H1 (cell line): ENCODE results near the gene TMEM89. TPM values are rescaled to one million over a fixed set of nuclear protein-coding genes. Genes with fewer than 3 reads are reported as not detected.

Experiments used
- CTCF ChIA-PET: fragments of 300-600 bp; sonication (Branson Sonifier 250); formaldehyde crosslinking; loops from one replicate; lab custom pipeline; 2021; ENCODE audit not compliant: partially characterized antibody; lab: Charles Lee
- POLR2A ChIA-PET: fragments of 300-600 bp; sonication (Branson Sonifier 250); formaldehyde crosslinking; loops from one replicate; lab custom pipeline; 2021; ENCODE audit warnings: inconsistent platforms; ENCODE audit not compliant: partially characterized antibody; lab: Charles Lee
- DNase-seq, 2 experiments: peaks; one replicate each; pipeline versions ENCODE4 v3.0.0 to v3.0.0-alpha.2; 2010 to 2022; ENCODE audit warnings: low spot score in 2 of 2, low read depth in 1 of 2, mixed read lengths in 1 of 2
- FAIRE-seq: peaks from 2 replicates; lab custom pipeline; 2011; peaks lifted over from hg19 to GRCh38; lab: Jason Lieb, UNC
- H2AFZ ChIP-seq: 2 replicates; pipeline ENCODE4 v1.8.1; 2012; ENCODE audit warnings: low read length, inconsistent platforms
- H2AK5ac ChIP-seq: 2 replicates; pipeline ENCODE4 v1.6.1; 2013; ENCODE audit warnings: low read depth, low read length
- H2BK120ac ChIP-seq: replicated peaks from 2 replicates; pipeline ENCODE3; 2013; ENCODE audit warnings: low read depth, low read length, inconsistent platforms
- H2BK12ac ChIP-seq: 2 replicates; pipeline ENCODE4 v1.6.1; 2013; ENCODE audit warnings: low read depth, low read length
- H2BK15ac ChIP-seq: 2 replicates; pipeline ENCODE4 v1.6.1; 2013; ENCODE audit warnings: low read length
- H2BK20ac ChIP-seq: 2 replicates; pipeline ENCODE4 v1.6.1; 2013; ENCODE audit warnings: low read length
- H2BK5ac ChIP-seq: 2 replicates; pipeline ENCODE4 v1.6.1; 2013; ENCODE audit warnings: low read depth, low read length
- H3K14ac ChIP-seq: 2 replicates; pipeline ENCODE4 v1.6.1; 2013; ENCODE audit warnings: inconsistent platforms; ENCODE audit not compliant: insufficient read length
- H3K18ac ChIP-seq: 2 replicates; pipeline ENCODE4 v1.6.1; 2013; ENCODE audit warnings: low read length; ENCODE audit errors: extremely low read depth
- H3K23ac ChIP-seq: 2 replicates; pipeline ENCODE4 v1.6.1; 2013; ENCODE audit warnings: inconsistent platforms; ENCODE audit not compliant: insufficient read length
- H3K23me2 ChIP-seq: 2 replicates; pipeline ENCODE4 v1.6.1; 2013; ENCODE audit warnings: low read depth, low read length
- H3K27ac ChIP-seq: 2 replicates; pipeline ENCODE4 v1.6.1; 2011; ENCODE audit warnings: low read depth, low read length, inconsistent platforms
- H3K27me3 ChIP-seq, 4 experiments: replicated peaks in 1 of 4; 1 replicate in 1 of 4; 2 replicates in 3 of 4; pipeline versions ENCODE4 v1.6.1 to v1.8.1; 2011 to 2013; ENCODE audit warnings: low read length in 3 of 4, mild to moderate bottlenecking in 3 of 4, inconsistent platforms in 2 of 4, mixed read lengths in 2 of 4, moderate library complexity in 1 of 4; ENCODE audit not compliant: control insufficient read depth in 3 of 4, insufficient read depth in 3 of 4; ENCODE audit errors: extremely low read depth in 1 of 4
- H3K36me3 ChIP-seq, 4 experiments: 2 replicates each; pipeline versions ENCODE4 v1.6.1 to v1.8.1; 2011 to 2013; ENCODE audit warnings: mild to moderate bottlenecking in 4 of 4, low read length in 3 of 4, moderate library complexity in 2 of 4, control low read depth in 1 of 4, inconsistent platforms in 1 of 4; ENCODE audit not compliant: insufficient read depth in 4 of 4, control insufficient read depth in 2 of 4
- H3K4ac ChIP-seq: replicated peaks from 2 replicates; pipeline ENCODE3; 2013; ENCODE audit warnings: low read length, low read depth, mixed read lengths, inconsistent platforms; ENCODE audit not compliant: insufficient read length
- H3K4me1 ChIP-seq, 4 experiments: replicated peaks in 1 of 4; 1 replicate in 1 of 4; 2 replicates in 3 of 4; pipeline versions ENCODE4 v1.6.1 to v1.8.1; 2011 to 2013; ENCODE audit warnings: low read length in 3 of 4, inconsistent platforms in 2 of 4, mixed read lengths in 1 of 4; ENCODE audit not compliant: insufficient read depth in 4 of 4, control insufficient read depth in 3 of 4
- H3K4me2 ChIP-seq, 2 experiments: 2 replicates each; pipeline versions ENCODE4 v1.6.1 to v1.8.1; 2011 to 2013; ENCODE audit warnings: low read depth in 2 of 2, low read length in 2 of 2, control low read depth in 1 of 2, inconsistent platforms in 1 of 2, mild to moderate bottlenecking in 1 of 2; ENCODE audit not compliant: insufficient read depth in 1 of 2
- H3K4me3 ChIP-seq, 4 experiments: fragments of 200-600, 300-600 bp in 1 of 4; sonication (generic), shearing (Covaris generic), sonication (Bioruptor Twin) in 1 of 4; 2 replicates each; pipeline versions ENCODE4 v1.5.1 to v1.8.1; 2011 to 2016; ENCODE audit warnings: low read length in 4 of 4, low read depth in 3 of 4, control low read depth in 2 of 4, inconsistent platforms in 2 of 4, mild to moderate bottlenecking in 2 of 4, mixed read lengths in 1 of 4, moderate library complexity in 1 of 4; ENCODE audit not compliant: insufficient read depth in 2 of 4; ENCODE audit errors: extremely low read depth in 1 of 4
- H3K56ac ChIP-seq: replicated peaks from 2 replicates; pipeline ENCODE3; 2013; ENCODE audit warnings: low read depth, mild to moderate bottlenecking, mixed read lengths, low read length, inconsistent platforms; ENCODE audit not compliant: insufficient read length
- H3K79me1 ChIP-seq: 2 replicates; pipeline ENCODE4 v1.6.1; 2013; ENCODE audit warnings: low read depth, low read length, control low read depth
- H3K79me2 ChIP-seq, 2 experiments: 2 replicates each; pipeline versions ENCODE4 v1.6.1 to v1.8.1; 2012 to 2013; ENCODE audit warnings: low read length in 2 of 2, mild to moderate bottlenecking in 2 of 2, inconsistent platforms in 1 of 2; ENCODE audit not compliant: insufficient read depth in 2 of 2, control insufficient read depth in 1 of 2
- H3K9ac ChIP-seq, 4 experiments: replicated peaks in 1 of 4; 1 replicate in 1 of 4; 2 replicates in 3 of 4; pipeline versions ENCODE4 v1.6.1 to v1.8.1; 2011 to 2013; ENCODE audit warnings: low read depth in 3 of 4, low read length in 3 of 4, control low read depth in 2 of 4, mild to moderate bottlenecking in 2 of 4, moderate library complexity in 2 of 4, inconsistent platforms in 1 of 4; ENCODE audit errors: extremely low read depth in 1 of 4
- H3K9me3 ChIP-seq, 2 experiments: 2 replicates each; pipeline versions ENCODE4 v1.6.1 to v1.8.1; 2012 to 2013; ENCODE audit warnings: mild to moderate bottlenecking in 2 of 2, moderate library complexity in 2 of 2, control low read depth in 1 of 2, inconsistent platforms in 1 of 2, low read depth in 1 of 2, low read length in 1 of 2, mixed read lengths in 1 of 2; ENCODE audit not compliant: insufficient read depth in 2 of 2
- H4K20me1 ChIP-seq, 2 experiments: replicated peaks in 1 of 2; 2 replicates each; pipeline versions ENCODE3 to v1.8.1; 2011 to 2013; ENCODE audit warnings: inconsistent platforms in 2 of 2, low read length in 2 of 2, mild to moderate bottlenecking in 1 of 2; ENCODE audit not compliant: insufficient read depth in 2 of 2, control insufficient read depth in 1 of 2
- H4K5ac ChIP-seq: 2 replicates; pipeline ENCODE4 v1.6.1; 2013; ENCODE audit warnings: low read length, low read depth, mixed read lengths, inconsistent platforms; ENCODE audit not compliant: insufficient read length
- H4K8ac ChIP-seq: 2 replicates; pipeline ENCODE4 v1.8.0; 2013; ENCODE audit warnings: mild to moderate bottlenecking, moderate library complexity, low read length, inconsistent platforms; ENCODE audit not compliant: insufficient read depth; ENCODE audit errors: extremely low read depth
- H4K91ac ChIP-seq: replicated peaks from 2 replicates; pipeline ENCODE3; 2013; ENCODE audit warnings: low read length, mixed read lengths, inconsistent platforms; ENCODE audit not compliant: insufficient read length
- HDAC6 ChIP-seq: IDR thresholded peaks from one replicate; pipeline ENCODE4 v1.7.1; 2012; ENCODE audit warnings: low read depth, mild to moderate bottlenecking, inconsistent platforms, low read length, moderate library complexity
- POLR2AphosphoS5 ChIP-seq: IDR thresholded peaks from 2 replicates; pipeline ENCODE4 v1.6.1; 2011; ENCODE audit warnings: low read depth, low read length
- SIN3A ChIP-seq, 2 experiments: IDR thresholded peaks in 1 of 2; conservative IDR thresholded peaks in 1 of 2; 2 replicates each; pipeline ENCODE4 v1.6.1; 2011 to 2012; ENCODE audit warnings: low read length in 2 of 2, improper control_type of control experiment in 1 of 2, low read depth in 1 of 2, mild to moderate bottlenecking in 1 of 2
- SP1 ChIP-seq: IDR thresholded peaks from 2 replicates; pipeline ENCODE4 v1.6.1; 2011; ENCODE audit warnings: low read depth, low read length
- WGBS, 2 experiments: shearing (Covaris generic) in 1 of 2; methylation state at CpG; one replicate each; pipeline versions ENCODE4 v1.1.6 to v1.1.7; 2013 to 2015; ENCODE audit warnings: low lambda C conversion rate in 2 of 2, mixed read lengths in 2 of 2, inconsistent platforms in 1 of 2, low coverage in 1 of 2, missing lambda C conversion rate in 1 of 2; ENCODE audit not compliant: insufficient replicate concordance in 2 of 2, insufficient coverage in 1 of 2, insufficient read length in 1 of 2; ENCODE audit errors: extremely low coverage in 1 of 2, missing lambda C conversion rate in 1 of 2; 5-methylcytosine and 5-hydroxymethylcytosine counted together
- polyA plus RNA-seq, 7 experiments: library from polyadenylated mRNA; depleted of rRNA in 3 of 7; stranded (reverse) in 5 of 7; unstranded in 2 of 7; fragments of >200 nt in 5 of 7; fragments of 200-250 nt in 2 of 7; gene quantifications; 1 replicate in 5 of 7; 2 replicates in 1 of 7; 4 replicates in 1 of 7; pipeline versions ENCODE4 v1.2.1 to v1.2.3, GENCODE V29; 2011 to 2013; ENCODE audit warnings: missing spikeins in 2 of 7, mixed read lengths in 2 of 7
- total RNA-seq: library from RNA; stranded (reverse); fragmentation: NEBNext Ultra II Directional; extraction: Animal tissue kit (Norgen Biotek cat#: 25700); gene quantifications from 2 replicates; pipeline ENCODE4 v1.2.1, GENCODE V29; 2021
- TF ChIP-seq, protein P1 (sequence below): IDR thresholded peaks from 2 replicates; pipeline ENCODE4 v1.6.1; 2012; ENCODE audit warnings: low read length, inconsistent platforms
- TF ChIP-seq, protein P2 (sequence below): IDR thresholded peaks from 2 replicates; pipeline ENCODE4 v1.6.1; 2012; ENCODE audit warnings: inconsistent platforms

TMEM89 gene
- total and polyA plus RNA-seq, 2 of the 8 experiments (the other 6 are each of a cell fraction or from before 2014, with no cell fraction given), result not detected

DNA sequence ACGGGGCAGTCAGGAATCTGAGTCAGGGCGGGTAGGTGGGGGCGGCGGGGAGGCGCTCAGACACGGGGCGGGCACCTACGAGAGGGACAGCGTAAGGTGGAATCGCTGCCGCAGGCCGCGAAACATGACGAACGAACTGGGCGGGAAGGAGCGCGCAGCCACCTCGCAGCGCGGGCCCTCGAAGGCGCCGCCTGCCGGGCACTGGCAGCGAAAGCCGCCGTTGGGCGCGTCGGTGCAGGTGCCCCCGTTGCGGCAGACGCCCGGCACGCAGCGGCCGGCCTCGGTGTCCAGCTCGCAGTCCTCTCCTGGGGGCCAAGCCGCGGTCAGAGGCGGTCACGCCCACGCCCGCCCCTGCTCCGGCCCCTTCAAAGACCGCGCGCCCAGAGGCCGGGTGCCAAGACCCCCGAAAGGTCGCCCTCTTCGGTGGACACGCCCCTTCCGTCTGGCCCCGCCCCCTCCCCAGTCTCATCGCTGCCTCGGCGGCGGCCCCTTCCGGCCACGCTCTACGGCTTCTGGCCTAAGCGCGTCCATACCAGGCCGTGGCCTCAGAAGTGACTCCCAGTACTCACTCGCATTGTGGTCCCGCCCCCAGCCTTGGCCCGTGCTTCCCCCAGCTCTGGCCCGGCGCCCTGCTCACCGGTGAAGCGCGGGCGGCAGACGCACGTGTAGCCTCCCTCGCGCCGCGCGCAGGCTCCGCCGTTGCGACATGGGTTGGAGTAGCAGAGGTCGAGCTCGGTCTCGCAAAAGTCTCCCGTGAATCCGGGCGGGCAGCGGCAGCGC, 34.7 kb upstream of the TMEM89 start:
- H3K23ac ChIP-seq, result no peak overlapping the region
- peak overlapping the region; percentile 94 for H4K91ac ChIP-seq
- no peak overlapping the region for H3K56ac ChIP-seq
- H3K36me3 ChIP-seq, result peaks cover 0 to 13% (median 8%) of the 10 kb centered on the region in 4 experiments; a peak in 5 of 8 replicates
- no peak overlapping the region for H2BK120ac ChIP-seq
- H4K20me1 ChIP-seq, result peaks cover 6 to 39% of the 10 kb centered on the region in 2 experiments
- peak overlapping the region; percentile 58 for H3K4ac ChIP-seq
- H3K9ac ChIP-seq, result peak overlapping the region in 2 of 4 experiments; percentile 54 to 56; a peak in 4 of 7 replicates
- no peaks in the 10 kb centered on the region for H3K79me2 ChIP-seq
- POLR2A ChIA-PET, result interaction anchor here (0.7 to 10.5 kb wide), 10 partner anchors 7 to 364 kb away, joined by 3 to 111 read pairs (median 4); partner anchors contain the start of genes ATRIP, CELSR3, IP6K2 and NCKIPSD
- peaks cover 2% of the 10 kb centered on the region; the same call in 1 of the 2 replicates for H3K79me1 ChIP-seq
- H3K4me2 ChIP-seq, result peak overlapping the region; percentile 74 to 81
- H2BK15ac ChIP-seq, result peak overlapping the region; percentile 99; the same call in 1 of the 2 replicates
- H4K8ac ChIP-seq, result peak overlapping the region; percentile 90; the same call in 1 of the 2 replicates
- peaks cover 0 to 17% (median 15%) of the 10 kb centered on the region in 4 experiments; a peak in 6 of 7 replicates for H3K4me1 ChIP-seq
- no peak overlapping the region for H3K14ac ChIP-seq
- peak overlapping the region; percentile 71; the same call in 1 of the 2 replicates for H3K27ac ChIP-seq
- WGBS, 2 experiments, result 28% methylated on average over 45 of the region's 94 CpGs; no CpG with 5 or more reads in 1 of the 2 experiments
- no peaks in the 10 kb centered on the region for H3K9me3 ChIP-seq
- H3K23me2 ChIP-seq, result peaks cover 9% of the 10 kb centered on the region; the same call in 1 of the 2 replicates
- FAIRE-seq, result no peak
- H2BK20ac ChIP-seq, result no peak overlapping the region
- peak overlapping the region; percentile 33 to 61 (median 40) for H3K4me3 ChIP-seq
- peak overlapping the region; percentile 70; the same call in 1 of the 2 replicates for H2AFZ ChIP-seq
- peak; percentile 75 to 97 for DNase-seq
- CTCF ChIA-PET, result interaction anchor here (0.6 to 2.6 kb wide), 13 partner anchors 11 to 107 kb away, joined by 3 to 11 read pairs (median 3); partner anchors contain the start of genes PFKFB4 and SLC26A6
- peak overlapping the region; percentile 87 for H4K5ac ChIP-seq
- peak overlapping the region; percentile 95 for H3K18ac ChIP-seq
- peak overlapping the region; percentile 83 for H2BK5ac ChIP-seq
- H2BK12ac ChIP-seq, result peak overlapping the region; percentile 80
- no peak overlapping the region for H2AK5ac ChIP-seq
- peaks cover 0 to 5% (median 4%) of the 10 kb centered on the region in 4 experiments; a peak in 3 of 7 replicates for H3K27me3 ChIP-seq
- TF ChIP-seq POLR2AphosphoS5 (peak; percentile 63), SP1 (no peak), SIN3A (conservative IDR thresholded peaks at IDR 0.05 in 1 of 2, IDR thresholded peaks at IDR 0.05 in 1 of 2; ENCODE audit: low read depth in 1 of 2, low read length in 2 of 2) (peak; percentile 24 to 72; a peak in 1 of 4 replicates), HDAC6 (no peak)
- TF ChIP-seq, protein P1, sequence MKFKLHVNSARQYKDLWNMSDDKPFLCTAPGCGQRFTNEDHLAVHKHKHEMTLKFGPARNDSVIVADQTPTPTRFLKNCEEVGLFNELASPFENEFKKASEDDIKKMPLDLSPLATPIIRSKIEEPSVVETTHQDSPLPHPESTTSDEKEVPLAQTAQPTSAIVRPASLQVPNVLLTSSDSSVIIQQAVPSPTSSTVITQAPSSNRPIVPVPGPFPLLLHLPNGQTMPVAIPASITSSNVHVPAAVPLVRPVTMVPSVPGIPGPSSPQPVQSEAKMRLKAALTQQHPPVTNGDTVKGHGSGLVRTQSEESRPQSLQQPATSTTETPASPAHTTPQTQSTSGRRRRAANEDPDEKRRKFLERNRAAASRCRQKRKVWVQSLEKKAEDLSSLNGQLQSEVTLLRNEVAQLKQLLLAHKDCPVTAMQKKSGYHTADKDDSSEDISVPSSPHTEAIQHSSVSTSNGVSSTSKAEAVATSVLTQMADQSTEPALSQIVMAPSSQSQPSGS, result no peak
- TF ChIP-seq, protein P2, sequence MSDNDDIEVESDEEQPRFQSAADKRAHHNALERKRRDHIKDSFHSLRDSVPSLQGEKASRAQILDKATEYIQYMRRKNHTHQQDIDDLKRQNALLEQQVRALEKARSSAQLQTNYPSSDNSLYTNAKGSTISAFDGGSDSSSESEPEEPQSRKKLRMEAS, result peak; percentile 98
